Myocyte (in vitro differentiated cells): ENCODE results near the gene HLA-DQB2. TPM values are rescaled to one million over a fixed set of nuclear protein-coding genes. Genes with fewer than 3 reads are reported as not detected.
"Not testable (repeated sequence)": the region's sequence is repeated elsewhere in the genome, so short reads cannot be mapped to it uniquely, and the experiment has no call there.

Experiments
- DNase-seq: peaks from one replicate; pipeline ENCODE4 v3.0.0-alpha.2; 2012; ENCODE audit warnings: low read depth
- polyA plus RNA-seq: library from polyadenylated mRNA; unstranded; fragments of >200 nt; gene quantifications from one replicate; pipeline ENCODE4 v1.2.1, GENCODE V29; 2012; ENCODE audit warnings: missing spikeins
- total RNA-seq: library from RNA; depleted of rRNA; stranded (reverse); fragments of >200 nt; gene quantifications from 2 replicates; pipeline ENCODE4 v1.2.3, GENCODE V29; 2014

The HLA-DQB2 gene
- total RNA-seq = not detected in 2 replicates
- polyA plus RNA-seq = not detected

DNA sequence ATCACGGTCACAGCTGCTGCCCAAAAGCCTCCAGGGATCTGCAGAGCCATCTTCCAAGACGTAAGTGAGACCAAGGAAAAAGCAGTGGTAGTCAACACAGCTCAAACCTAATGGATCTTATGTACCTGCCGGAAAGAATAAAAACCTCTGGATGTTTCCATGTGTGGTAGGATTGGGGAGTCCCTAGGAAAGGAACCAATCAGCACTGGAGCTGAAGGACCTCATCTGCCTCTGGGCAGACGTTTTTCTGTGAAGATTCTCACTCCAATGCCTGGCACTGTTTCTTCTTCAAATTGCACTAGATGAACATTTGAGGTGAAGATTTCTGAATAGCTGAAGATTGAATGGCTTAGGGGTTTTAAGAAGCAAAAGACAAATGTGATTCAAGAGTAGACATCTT, at the start of gene HLA-DQB2:
HLA-DQB2 (minus strand) TSS at position 112 of the 400 bp plus-strand sequence; CDS start at position 50, 62 bp downstream.
- no peak for DNase-seq

GRCh38 chr6:32809171-32809570, 45.8 kb upstream of the HLA-DQB2 start:
- DNase-seq = no peak

GRCh38 chr6:32807020-32807580, 43.8 kb upstream of the HLA-DQB2 start:
- DNase-seq = peak; percentile 46

DNA sequence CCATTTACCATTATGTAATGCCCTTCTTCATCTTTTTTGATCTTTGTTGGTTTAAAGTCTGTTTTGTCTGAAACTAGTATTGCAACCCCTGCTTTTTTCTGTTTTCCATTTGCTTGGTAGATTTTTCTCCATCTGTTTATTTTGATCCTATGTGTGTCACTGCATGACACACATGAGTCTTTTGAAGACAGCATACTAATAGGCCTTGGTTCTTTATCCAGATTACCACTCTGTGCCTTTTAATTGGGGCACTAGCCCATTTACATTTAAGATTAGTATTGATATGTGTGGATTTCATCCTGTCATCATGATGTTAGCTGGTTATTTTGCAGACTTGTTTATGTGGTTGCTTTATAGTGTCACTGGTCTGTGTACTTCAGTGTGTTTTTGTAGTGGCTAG, 42.1 kb upstream of the HLA-DQB2 start:
- not testable (repeated sequence) for DNase-seq

GRCh38 chr6:32803416-32803815, 40.1 kb upstream of the HLA-DQB2 start:
- no peak for DNase-seq

GRCh38 chr6:32799740-32800139, 36.4 kb upstream of the HLA-DQB2 start:
- DNase-seq = no peak

DNA sequence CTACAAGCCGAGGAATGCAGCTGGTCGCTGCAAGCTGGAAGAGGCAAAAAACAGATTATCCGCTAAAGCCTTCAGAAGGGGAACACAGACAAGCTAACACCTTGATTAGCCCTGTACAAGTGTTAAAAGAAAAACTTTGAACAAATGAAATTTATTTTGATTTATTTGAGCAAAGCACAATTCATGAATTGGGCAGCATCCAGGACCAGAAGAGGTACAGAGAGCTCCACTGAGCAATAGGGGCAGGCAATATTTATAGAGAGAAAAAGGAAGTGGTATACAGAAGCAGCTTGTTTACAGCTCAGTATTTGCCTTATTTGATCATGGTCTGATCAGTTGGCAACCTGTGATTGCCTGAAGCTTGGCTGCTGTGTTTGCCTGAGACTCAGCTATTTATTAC, 35.8 kb upstream of the HLA-DQB2 start:
- no peak for DNase-seq

DNA sequence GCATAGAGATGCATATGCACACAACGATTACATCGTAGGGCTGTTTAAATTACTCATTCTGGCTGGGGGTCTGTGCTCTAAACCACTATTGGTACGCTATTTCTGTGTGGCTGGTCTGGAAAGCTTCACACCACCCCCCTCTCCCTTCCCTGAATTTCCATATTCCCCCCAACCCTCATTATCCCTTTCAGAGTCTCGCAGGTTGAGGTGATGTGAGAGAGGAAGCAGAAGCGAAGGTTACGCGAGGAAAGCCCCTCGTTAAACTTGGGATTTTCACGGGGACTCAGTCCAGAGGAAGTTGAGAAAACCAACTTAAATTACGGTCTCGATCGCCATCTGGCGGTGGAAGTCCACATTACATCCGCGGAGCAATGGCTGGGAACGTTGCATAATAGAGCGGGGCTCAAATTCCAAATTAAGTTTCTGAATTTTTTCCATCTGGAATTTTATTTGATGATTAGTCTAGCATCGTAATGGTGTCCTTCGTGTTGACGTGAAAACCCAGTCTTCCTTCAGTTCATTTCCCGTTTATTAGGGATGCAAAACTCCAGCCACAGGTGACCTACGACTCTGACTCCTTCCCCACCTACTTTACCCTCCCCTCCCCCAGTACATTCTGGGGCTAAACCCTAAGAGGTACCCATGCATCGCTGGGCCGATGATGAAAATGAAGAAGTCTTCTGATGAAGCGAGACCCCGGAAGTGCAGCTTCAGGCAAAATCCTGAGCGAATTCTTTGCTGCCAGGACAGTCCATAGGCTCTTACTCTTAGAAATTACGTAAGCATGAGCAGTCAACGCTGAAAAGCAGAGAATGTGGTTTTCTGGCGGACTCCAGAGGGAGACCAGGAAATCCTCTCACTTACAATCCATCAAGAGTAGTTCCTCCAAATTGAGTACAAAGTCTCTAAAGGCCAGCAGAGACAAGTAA, 33.8 kb upstream of the HLA-DQB2 start:
- peak; percentile 68 for DNase-seq

- DNase-seq = no peak
Observed at GRCh38 chr6:32794510-32794909, 31.2 kb upstream of the HLA-DQB2 start.

DNA sequence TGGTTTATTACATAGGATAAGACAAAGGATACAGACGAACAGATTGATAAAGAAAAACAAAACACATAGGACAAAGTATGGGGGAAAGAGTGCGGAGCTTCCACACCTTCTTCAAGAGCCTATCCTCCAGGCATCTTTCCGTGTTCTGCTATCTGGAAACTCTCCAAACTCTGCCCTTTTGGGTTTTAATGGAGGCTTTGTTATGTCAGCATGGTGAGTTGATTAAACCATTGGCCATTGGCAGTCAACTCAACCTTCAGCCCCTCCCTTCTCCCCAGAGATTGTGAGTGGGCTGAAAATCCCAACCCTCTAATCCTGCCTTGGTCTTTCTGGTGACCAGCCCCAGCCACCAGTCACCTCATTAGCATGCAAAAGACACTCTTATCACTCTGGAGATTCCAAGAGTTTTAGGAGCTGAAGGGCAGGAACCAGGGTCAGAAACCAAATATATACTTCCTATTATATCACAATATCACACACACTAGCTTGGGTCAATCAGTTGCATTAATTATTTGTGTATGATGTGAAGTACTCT, 29.6 kb upstream of the HLA-DQB2 start:
- DNase-seq = no peak

GRCh38 chr6:32790306-32790705, 27.0 kb upstream of the HLA-DQB2 start:
- peak; percentile 40 for DNase-seq

DNA sequence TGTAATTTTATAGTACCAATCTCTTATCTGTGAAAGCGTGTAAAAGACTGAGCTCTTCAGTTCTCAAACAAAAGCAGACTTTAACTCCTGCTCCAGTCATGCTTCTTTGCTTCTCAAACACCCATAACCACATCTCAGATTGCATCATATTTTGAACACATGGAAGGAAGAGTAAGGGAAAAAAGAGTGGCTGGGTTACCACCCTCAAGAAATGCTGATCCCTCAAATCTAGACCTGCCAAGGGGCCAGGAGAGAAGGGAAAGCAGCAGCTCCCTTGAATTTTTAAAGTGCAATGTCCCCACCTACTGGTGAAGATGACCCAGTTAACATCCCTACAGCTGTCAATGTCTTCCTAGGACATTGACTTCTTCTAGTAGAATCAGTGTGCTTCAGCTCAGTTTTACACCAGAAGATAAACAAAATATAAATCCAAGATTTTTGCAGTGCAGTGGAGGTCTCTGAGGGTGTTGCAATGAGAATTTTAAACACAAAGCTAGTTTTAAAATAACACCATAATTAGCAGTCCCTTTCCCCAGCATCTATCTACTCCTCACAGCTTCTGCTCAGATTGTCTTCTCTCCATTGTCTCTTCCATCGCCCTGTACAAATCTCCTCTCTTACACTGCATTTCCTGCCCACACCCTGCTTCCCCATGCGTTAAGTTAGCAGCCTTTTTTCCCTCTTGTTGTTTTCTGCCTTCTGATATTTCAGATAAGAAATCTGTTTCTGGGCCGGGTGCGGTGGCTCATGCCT, 22.6 kb upstream of the HLA-DQB2 start:
- DNase-seq = peak; percentile 69

GRCh38 chr6:32782923-32783322, 19.6 kb upstream of the HLA-DQB2 start:
- not testable (repeated sequence) for DNase-seq

DNA sequence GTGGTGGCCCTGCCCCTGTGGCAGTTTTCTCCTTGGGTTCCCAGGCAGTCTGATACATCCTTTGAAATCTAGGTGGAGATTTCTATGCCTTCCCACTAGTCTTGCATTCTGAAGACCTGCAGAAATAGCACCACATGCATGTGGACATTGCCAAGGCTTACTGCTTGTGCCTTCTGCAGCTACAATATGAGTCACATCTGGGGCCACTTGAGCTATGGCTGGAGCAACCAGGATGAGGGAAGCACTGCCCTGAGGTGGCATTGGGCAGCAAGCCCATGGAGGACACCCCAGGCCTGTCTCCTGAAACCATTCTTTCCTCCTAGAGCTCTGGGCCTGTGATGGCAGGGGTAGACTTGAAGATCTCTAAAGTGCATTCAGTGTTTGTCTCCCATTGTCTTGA, 15.7 kb upstream of the HLA-DQB2 start:
- no peak for DNase-seq

- DNase-seq = no peak
Observed at GRCh38 chr6:32775071-32775470, 11.7 kb upstream of the HLA-DQB2 start.

GRCh38 chr6:32774426-32774825, 11.1 kb upstream of the HLA-DQB2 start:
- DNase-seq = no peak

- no peak for DNase-seq
Observed at GRCh38 chr6:32772656-32773055, 9.3 kb upstream of the HLA-DQB2 start.

DNA sequence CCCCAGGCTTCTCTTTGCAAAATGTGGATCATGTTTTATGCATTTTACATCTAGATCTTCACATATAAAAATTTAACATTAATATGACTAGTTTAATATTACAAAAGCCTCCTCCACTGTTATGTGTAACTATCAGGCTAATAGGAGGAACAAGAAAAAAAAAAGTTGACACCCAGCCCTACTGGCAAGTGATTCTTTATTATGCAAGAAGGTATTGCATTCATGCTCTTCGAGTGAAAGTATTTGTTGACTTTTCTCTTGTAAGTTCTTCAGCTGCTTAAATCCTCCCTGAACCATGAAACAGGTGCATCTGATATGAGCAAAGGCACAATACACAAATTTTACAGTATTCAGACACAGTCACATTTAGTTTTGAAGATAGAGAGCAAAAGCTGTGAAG, 716 bp upstream of the HLA-DQB2 start:
- DNase-seq = no peak

GRCh38 chr6:32761548-32761947, 1.8 kb downstream of the HLA-DQB2 start:
- no peak for DNase-seq

- DNase-seq = no peak
Observed at GRCh38 chr6:32761072-32761471, 2.3 kb downstream of the HLA-DQB2 start.

GRCh38 chr6:32759669-32760068, 3.7 kb downstream of the HLA-DQB2 start:
- DNase-seq = no peak

GRCh38 chr6:32752580-32752979, 10.8 kb downstream of the HLA-DQB2 start:
- DNase-seq = no peak
